Prostate gland (tissue), 2 donors: ENCODE data around the gene TRMU.

Source experiments
- CTCF ChIP-seq, 4 experiments: fragments of 200-600 bp in 2 of 4; fragments of 450-650 bp in 2 of 4; sonication (generic) in 2 of 4; IDR thresholded peaks; 1 replicate in 3 of 4; 2 replicates in 1 of 4; pipeline ENCODE4 v1.5.1; 2016 to 2019; ENCODE audit warnings: antibody characterized with exemption in 4 of 4, mild to moderate bottlenecking in 2 of 4, moderate library complexity in 2 of 4
- POLR2A ChIP-seq: fragments of 450-650 bp; IDR thresholded peaks from one replicate; pipeline ENCODE4 v1.6.1; 2016; ENCODE audit warnings: antibody characterized with exemption, mild to moderate bottlenecking
- POLR2AphosphoS5 ChIP-seq: sonication (generic); formaldehyde crosslinking; IDR thresholded peaks from one replicate; pipeline ENCODE4 v1.6.1; 2017; ENCODE audit warnings: antibody characterized with exemption

- TF ChIP-seq POLR2A (no peak), CTCF (IDR thresholded peaks at IDR 0.05) (no peak), POLR2AphosphoS5 (no peak)
Observed at GRCh38 chr22:46315976-46316375, 19.5 kb upstream of the TRMU start.
